IMR-90 (cell line): ENCODE data around the gene CLNK. TPM values are rescaled to one million over a fixed set of nuclear protein-coding genes. Genes with fewer than 3 reads are reported as not detected.

ENCODE experiments used
- ATAC-seq: fragments of 200-7000 bp; cut with Tn5 transposase; 2 replicates; pipeline ENCODE4 v1.9.1; 2020; ENCODE audit warnings: low read depth, mild to moderate bottlenecking, moderate library complexity
- BruUV-seq: library from RNA; stranded (reverse); fragments of 400-500 nt; replicated peaks from 2 replicates; lab custom pipeline; 2021; lab: Mats Ljungman, UMichigan
- CTCF ChIA-PET: fragments of 300-600 bp; formaldehyde crosslinking; extraction: SDS; loops from one replicate; lab custom pipeline; 2021; ENCODE audit warnings: antibody characterized with exemption; lab: Yijun Ruan, JAX
- POLR2A ChIA-PET: fragments of 300-600 bp; sonication (Branson Sonifier 250); formaldehyde crosslinking; loops from one replicate; lab custom pipeline; 2022; ENCODE audit warnings: antibody characterized with exemption; ENCODE audit not compliant: unreplicated experiment; lab: Charles Lee
- DNase-seq: peaks from one replicate; pipeline ENCODE4 v3.0.0; 2013
- H2AFZ ChIP-seq: replicated peaks from 2 replicates; pipeline ENCODE3; 2013; ENCODE audit warnings: low read length, mild to moderate bottlenecking; ENCODE audit not compliant: poor library complexity
- H2AK5ac ChIP-seq: 2 replicates; pipeline ENCODE4 v1.6.1; 2013; ENCODE audit warnings: low read depth, low read length, inconsistent platforms
- H2AK9ac ChIP-seq: replicated peaks from 2 replicates; pipeline ENCODE3; 2013; ENCODE audit warnings: mild to moderate bottlenecking, low read depth, low read length, moderate library complexity; ENCODE audit not compliant: poor library complexity
- H2BK120ac ChIP-seq: 2 replicates; pipeline ENCODE4 v1.6.1; 2013; ENCODE audit warnings: low read depth, low read length, inconsistent platforms
- H2BK15ac ChIP-seq: 3 replicates; pipeline ENCODE4 v1.6.1; 2013; ENCODE audit warnings: low read depth, low read length, inconsistent platforms
- H2BK20ac ChIP-seq: 2 replicates; pipeline ENCODE4 v1.6.1; 2013; ENCODE audit warnings: low read depth, mild to moderate bottlenecking, inconsistent platforms, low read length, moderate library complexity
- H2BK5ac ChIP-seq: 2 replicates; pipeline ENCODE4 v1.6.1; 2013; ENCODE audit warnings: mild to moderate bottlenecking, low read depth, low read length, inconsistent platforms; ENCODE audit not compliant: poor library complexity, severe bottlenecking
- H3K14ac ChIP-seq: replicated peaks from 2 replicates; pipeline ENCODE4 v1.6.1; 2013; ENCODE audit warnings: low read depth, low read length, inconsistent platforms
- H3K18ac ChIP-seq: 2 replicates; pipeline ENCODE4 v1.6.1; 2013; ENCODE audit warnings: low read depth, low read length, control low read depth
- H3K23ac ChIP-seq: 2 replicates; pipeline ENCODE4 v1.6.1; 2013; ENCODE audit warnings: low read depth, low read length, inconsistent platforms
- H3K27ac ChIP-seq: 2 replicates; pipeline ENCODE4 v1.5.1; 2013; ENCODE audit warnings: mild to moderate bottlenecking, control low read depth, low read length; ENCODE audit not compliant: insufficient read depth
- H3K27me3 ChIP-seq: 2 replicates; pipeline ENCODE4 v1.6.1; 2013; ENCODE audit warnings: low read length; ENCODE audit not compliant: control insufficient read depth, insufficient read depth
- H3K36me3 ChIP-seq: 2 replicates; pipeline ENCODE4 v1.6.1; 2013; ENCODE audit warnings: low read length, mixed read lengths; ENCODE audit not compliant: control insufficient read depth, insufficient read depth
- H3K4ac ChIP-seq: 2 replicates; pipeline ENCODE4 v1.6.1; 2013; ENCODE audit warnings: low read depth, low read length, inconsistent platforms
- H3K4me1 ChIP-seq: 2 replicates; pipeline ENCODE4 v1.6.1; 2013; ENCODE audit warnings: low read length, mixed read lengths; ENCODE audit not compliant: control insufficient read depth, insufficient read depth
- H3K4me2 ChIP-seq: 2 replicates; pipeline ENCODE4 v1.6.1; 2013; ENCODE audit warnings: low read depth, mild to moderate bottlenecking, control low read depth, low read length, moderate library complexity
- H3K4me3 ChIP-seq: 2 replicates; pipeline ENCODE4 v1.5.1; 2013; ENCODE audit warnings: low read depth, mild to moderate bottlenecking, control low read depth, low read length, moderate library complexity; ENCODE audit not compliant: insufficient read depth
- H3K56ac ChIP-seq: 2 replicates; pipeline ENCODE4 v1.6.1; 2013; ENCODE audit warnings: low read length, inconsistent platforms; ENCODE audit not compliant: insufficient read depth; ENCODE audit errors: extremely low read depth
- H3K79me1 ChIP-seq, 2 experiments: 2 replicates each; pipeline ENCODE4 v1.6.1; 2013; ENCODE audit warnings: low read length in 2 of 2, inconsistent platforms in 1 of 2, low read depth in 1 of 2
- H3K9ac ChIP-seq: 2 replicates; pipeline ENCODE4 v1.6.1; 2013; ENCODE audit warnings: low read depth, low read length, control low read depth
- H3K9me1 ChIP-seq: 2 replicates; pipeline ENCODE4 v1.6.1; 2013; ENCODE audit warnings: low read length, inconsistent platforms; ENCODE audit not compliant: insufficient read depth
- H3K9me3 ChIP-seq: 2 replicates; pipeline ENCODE4 v1.6.1; 2013; ENCODE audit warnings: low read length; ENCODE audit not compliant: control insufficient read depth, insufficient read depth
- H4K20me1 ChIP-seq: 2 replicates; pipeline ENCODE4 v1.6.1; 2013; ENCODE audit warnings: low read length, inconsistent platforms; ENCODE audit not compliant: insufficient read depth
- H4K5ac ChIP-seq: 2 replicates; pipeline ENCODE4 v1.6.1; 2013; ENCODE audit warnings: mild to moderate bottlenecking, low read depth, low read length, control low read depth
- H4K8ac ChIP-seq, 2 experiments: 2 replicates each; pipeline ENCODE4 v1.6.1; 2013; ENCODE audit warnings: low read depth in 2 of 2, low read length in 2 of 2, control low read depth in 1 of 2, inconsistent platforms in 1 of 2
- H4K91ac ChIP-seq: 2 replicates; pipeline ENCODE4 v1.6.1; 2013; ENCODE audit warnings: low read depth, low read length, inconsistent platforms; ENCODE audit not compliant: insufficient read depth
- BHLHE40 ChIP-seq: fragments of 150-350 bp; IDR thresholded peaks from 2 replicates; pipeline ENCODE4 v1.6.1; 2016; ENCODE audit warnings: mild to moderate bottlenecking, low read depth, low read length
- CEBPB ChIP-seq: IDR thresholded peaks from 2 replicates; pipeline ENCODE4 v1.6.1; 2012; ENCODE audit warnings: low read depth, low read length, improper control_type of control experiment
- CHD1 ChIP-seq: IDR thresholded peaks from 2 replicates; pipeline ENCODE4 v1.6.1; 2012; ENCODE audit warnings: low read depth, low read length, improper control_type of control experiment
- FOS ChIP-seq: fragments of 150-350 bp; IDR thresholded peaks from 2 replicates; pipeline ENCODE4 v1.6.1; 2016; ENCODE audit warnings: low read depth, low read length
- MAZ ChIP-seq: IDR thresholded peaks from 2 replicates; pipeline ENCODE4 v1.6.1; 2012; ENCODE audit warnings: low read depth, mild to moderate bottlenecking, low read length, improper control_type of control experiment, moderate library complexity, borderline replicate concordance
- MXI1 ChIP-seq: IDR thresholded peaks from 2 replicates; pipeline ENCODE4 v1.6.1; 2012; ENCODE audit warnings: low read depth, mild to moderate bottlenecking, low read length, moderate library complexity, borderline replicate concordance
- POLR2A ChIP-seq: IDR thresholded peaks from 2 replicates; pipeline ENCODE4 v1.6.1; 2012; ENCODE audit warnings: mild to moderate bottlenecking, low read depth, low read length
- RAD21 ChIP-seq: IDR thresholded peaks from 2 replicates; pipeline ENCODE4 v1.6.1; 2012; ENCODE audit warnings: low read length, improper control_type of control experiment
- RFX5 ChIP-seq: IDR thresholded peaks from 2 replicates; pipeline ENCODE4 v1.8.0; 2012; ENCODE audit warnings: low read depth, mild to moderate bottlenecking, low read length, moderate library complexity
- SMC3 ChIP-seq: fragments of 150-350 bp; IDR thresholded peaks from 2 replicates; pipeline ENCODE4 v1.6.1; 2016; ENCODE audit warnings: low read depth, mild to moderate bottlenecking, antibody characterized with exemption, low read length, moderate library complexity
- WGBS, 2 experiments: methylation state at CpG; one replicate each; pipeline versions ENCODE4 v1.1.5 to v1.1.7; 2013; ENCODE audit warnings: missing lambda C conversion rate in 2 of 2; ENCODE audit not compliant: insufficient read length in 1 of 2; ENCODE audit errors: extremely low coverage in 2 of 2; 5-methylcytosine and 5-hydroxymethylcytosine counted together
- dilution Hi-C: fragments of 300-500 bp; cut with HindIII; formaldehyde crosslinking; loops from one replicate; pipeline ENCODE4 v1.14.3; 2018; ENCODE audit warnings: low sequenced_read_pairs; ENCODE audit not compliant: unreplicated experiment
- in situ Hi-C: fragments of 300-500 bp; cut with MboI; formaldehyde crosslinking; loops from 3 replicates; pipeline ENCODE4 v1.14.3; 2019; ENCODE audit warnings: low sequenced_read_pairs, inconsistent platforms, mixed read lengths
- intact Hi-C: fragments of 100-400 bp; cut with micrococcal nuclease; formaldehyde crosslinking; loops from 2 replicates; pipeline ENCODE4 v1.10.0; 2022
- polyA plus RNA-seq, 3 experiments: library from polyadenylated mRNA; depleted of rRNA; stranded (reverse); fragments of >200 nt; gene quantifications; 2 replicates each; pipeline ENCODE4 v1.2.3, GENCODE V29; 2012; ENCODE audit warnings: low replicate concordance in 1 of 3
- total RNA-seq: library from RNA; depleted of rRNA; stranded (reverse); fragments of >200 nt; gene quantifications from 2 replicates; pipeline ENCODE4 v1.2.3, GENCODE V29; 2012
- TF ChIP-seq, protein P1 (sequence below): conservative IDR thresholded peaks from 2 replicates; pipeline ENCODE4 v1.5.1; 2012; ENCODE audit warnings: mild to moderate bottlenecking, low read depth, low read length, improper control_type of control experiment
- TF ChIP-seq, protein P2 (sequence below): fragments of 150-350 bp; IDR thresholded peaks from 2 replicates; pipeline ENCODE4 v1.6.1; 2017; ENCODE audit warnings: mild to moderate bottlenecking, antibody characterized with exemption, low read length, low read depth

Gene CLNK
- total and polyA plus RNA-seq, 2 of the 4 experiments (the other 2 are of a cell fraction), result not detected

DNA sequence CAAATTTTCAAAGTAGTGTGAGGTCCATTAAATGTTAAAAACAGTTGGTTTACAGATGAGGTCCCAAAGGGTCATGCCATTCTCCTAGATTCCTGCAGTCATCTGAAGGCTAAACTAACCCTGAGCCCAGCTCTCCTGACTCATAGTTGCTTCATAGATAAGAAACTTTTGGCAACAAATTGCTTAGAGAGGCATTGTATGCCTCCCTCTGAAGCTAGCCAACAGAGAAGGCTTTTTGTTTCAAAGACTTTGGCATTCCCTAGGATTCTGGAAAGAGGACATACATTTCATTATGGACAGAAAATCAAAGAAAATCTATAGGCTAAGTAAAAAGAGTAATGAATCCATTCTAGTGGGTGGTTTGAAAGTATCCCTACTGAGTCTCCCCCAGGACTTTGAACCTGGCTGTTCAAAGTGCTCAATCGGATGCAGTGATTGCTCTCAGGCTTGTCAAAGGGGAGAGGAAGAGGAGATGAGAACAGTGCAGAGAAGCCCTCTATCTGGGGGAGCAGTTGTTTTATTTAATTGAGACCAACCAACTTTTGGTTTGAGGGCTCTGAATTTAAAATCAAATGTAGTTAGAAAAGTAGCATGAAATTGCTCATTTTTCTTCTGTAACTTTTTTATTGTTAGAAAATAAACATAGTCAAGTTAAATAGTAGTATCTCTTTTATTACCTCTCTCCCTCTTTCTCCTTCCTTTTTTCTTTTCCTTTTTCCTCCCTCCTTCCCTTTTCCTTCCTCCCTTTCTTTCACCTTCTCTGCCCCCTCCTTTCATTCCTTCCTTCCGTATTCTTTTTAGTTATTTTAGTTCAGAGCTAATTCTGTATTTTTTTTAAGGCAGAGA is 155.1 kb downstream of the CLNK start:
- ChIA-PET POLR2A (no interaction called here), CTCF (no interaction called here)
- Histone ChIP-seq H3K79me1 (no peaks in the 10 kb centered on the region), H3K27ac (no peak overlapping the region), H2BK5ac (no peak overlapping the region), H4K5ac (no peak overlapping the region), H3K4me1 (no peaks in the 10 kb centered on the region), H2AK9ac (no peak overlapping the region), H2BK15ac (no peak overlapping the region), H3K36me3 (no peaks in the 10 kb centered on the region), H3K14ac (no peak overlapping the region), H2BK20ac (no peak overlapping the region), H3K9me3 (no peaks in the 10 kb centered on the region), H3K9ac (no peak overlapping the region), H3K56ac (no peak overlapping the region), H4K20me1 (no peaks in the 10 kb centered on the region), H2BK120ac (no peak overlapping the region), H4K91ac (no peak overlapping the region), H3K27me3 (no peaks in the 10 kb centered on the region), H3K4ac (no peak overlapping the region), H3K4me2 (no peak overlapping the region), H3K9me1 (no peaks in the 10 kb centered on the region), H3K23ac (no peak overlapping the region), H2AFZ (no peak overlapping the region), H3K4me3 (no peak overlapping the region), H3K18ac (no peak overlapping the region), H2AK5ac (no peak overlapping the region), H4K8ac (no peak overlapping the region)
- no peak for TF ChIP-seq CEBPB
- TF ChIP-seq FOS, result no peak
- TF ChIP-seq, protein P1, sequence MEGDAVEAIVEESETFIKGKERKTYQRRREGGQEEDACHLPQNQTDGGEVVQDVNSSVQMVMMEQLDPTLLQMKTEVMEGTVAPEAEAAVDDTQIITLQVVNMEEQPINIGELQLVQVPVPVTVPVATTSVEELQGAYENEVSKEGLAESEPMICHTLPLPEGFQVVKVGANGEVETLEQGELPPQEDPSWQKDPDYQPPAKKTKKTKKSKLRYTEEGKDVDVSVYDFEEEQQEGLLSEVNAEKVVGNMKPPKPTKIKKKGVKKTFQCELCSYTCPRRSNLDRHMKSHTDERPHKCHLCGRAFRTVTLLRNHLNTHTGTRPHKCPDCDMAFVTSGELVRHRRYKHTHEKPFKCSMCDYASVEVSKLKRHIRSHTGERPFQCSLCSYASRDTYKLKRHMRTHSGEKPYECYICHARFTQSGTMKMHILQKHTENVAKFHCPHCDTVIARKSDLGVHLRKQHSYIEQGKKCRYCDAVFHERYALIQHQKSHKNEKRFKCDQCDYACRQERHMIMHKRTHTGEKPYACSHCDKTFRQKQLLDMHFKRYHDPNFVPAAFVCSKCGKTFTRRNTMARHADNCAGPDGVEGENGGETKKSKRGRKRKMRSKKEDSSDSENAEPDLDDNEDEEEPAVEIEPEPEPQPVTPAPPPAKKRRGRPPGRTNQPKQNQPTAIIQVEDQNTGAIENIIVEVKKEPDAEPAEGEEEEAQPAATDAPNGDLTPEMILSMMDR, result no peak
- no peak for TF ChIP-seq BHLHE40
- no peak for TF ChIP-seq RAD21
- TF ChIP-seq RFX5, result no peak
- TF ChIP-seq, protein P2, sequence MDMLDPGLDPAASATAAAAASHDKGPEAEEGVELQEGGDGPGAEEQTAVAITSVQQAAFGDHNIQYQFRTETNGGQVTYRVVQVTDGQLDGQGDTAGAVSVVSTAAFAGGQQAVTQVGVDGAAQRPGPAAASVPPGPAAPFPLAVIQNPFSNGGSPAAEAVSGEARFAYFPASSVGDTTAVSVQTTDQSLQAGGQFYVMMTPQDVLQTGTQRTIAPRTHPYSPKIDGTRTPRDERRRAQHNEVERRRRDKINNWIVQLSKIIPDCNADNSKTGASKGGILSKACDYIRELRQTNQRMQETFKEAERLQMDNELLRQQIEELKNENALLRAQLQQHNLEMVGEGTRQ, result no peak
- TF ChIP-seq CHD1, result no peak
- no peak for TF ChIP-seq MAZ
- TF ChIP-seq SMC3, result no peak
- TF ChIP-seq MXI1, result no peak
- no peak for TF ChIP-seq POLR2A
- intact Hi-C loops, result no loop called here
- in situ Hi-C loops, result no loop called here
- WGBS, 2 experiments, result no CpG with 5 or more reads among the region's 2 CpGs
- DNase-seq (no peak), ATAC-seq (no peak)
- BruUV-seq, result no TSS peak
- dilution Hi-C loops, result no loop called here
